Measurements from ENCODE around the gene ITIH5.

ITIH5 gene

GRCh38 chr10:7625836-7626235, 40.9 kb downstream of the ITIH5 start:
- DNase-seq = no peak

- no peak for DNase-seq
Observed at GRCh38 chr10:7625009-7625408, 41.8 kb downstream of the ITIH5 start.

- no peak for DNase-seq
Observed at GRCh38 chr10:7622969-7623368, 43.8 kb downstream of the ITIH5 start.

GRCh38 chr10:7618461-7618860, 48.3 kb downstream of the ITIH5 start:
- no peak for DNase-seq

GRCh38 chr10:7611909-7612308, 54.9 kb downstream of the ITIH5 start:
- DNase-seq = no peak

GRCh38 chr10:7610651-7611389, 55.9 kb downstream of the ITIH5 start:
- no peak for DNase-seq

- DNase-seq = no peak
Observed at GRCh38 chr10:7610026-7610425, 56.7 kb downstream of the ITIH5 start.

- no peak for DNase-seq
Observed at GRCh38 chr10:7609556-7609955, 57.2 kb downstream of the ITIH5 start.

GRCh38 chr10:7608001-7608400, 58.8 kb downstream of the ITIH5 start:
- peak; percentile 18 for DNase-seq

- DNase-seq = no peak
Observed at GRCh38 chr10:7606951-7607404, 59.8 kb downstream of the ITIH5 start.

- no peak for DNase-seq
Observed at GRCh38 chr10:7605565-7606295, 61.0 kb downstream of the ITIH5 start.

- no peak for DNase-seq
Observed at GRCh38 chr10:7601023-7601656, 65.6 kb downstream of the ITIH5 start.

GRCh38 chr10:7598771-7599170, 68.0 kb downstream of the ITIH5 start:
- DNase-seq = no peak

- DNase-seq = no peak
Observed at GRCh38 chr10:7596356-7596755, 70.4 kb downstream of the ITIH5 start.

GRCh38 chr10:7593905-7594304, 72.9 kb downstream of the ITIH5 start:
- no peak for DNase-seq

GRCh38 chr10:7593063-7593462, 73.7 kb downstream of the ITIH5 start:
- no peak for DNase-seq

- DNase-seq = no peak
Observed at GRCh38 chr10:7592627-7593026, 74.1 kb downstream of the ITIH5 start.

GRCh38 chr10:7590271-7590670, 76.5 kb downstream of the ITIH5 start:
- no peak for DNase-seq

- DNase-seq = no peak
Observed at GRCh38 chr10:7589748-7590147, 77.0 kb downstream of the ITIH5 start.

- no peak for DNase-seq
Observed at GRCh38 chr10:7587865-7588188, 78.9 kb downstream of the ITIH5 start.

- no peak for DNase-seq
Observed at GRCh38 chr10:7587168-7587864, 79.5 kb downstream of the ITIH5 start.

- no peak for DNase-seq
Observed at GRCh38 chr10:7585228-7585627, 81.5 kb downstream of the ITIH5 start.

- no peak for DNase-seq
Observed at GRCh38 chr10:7583626-7584025, 83.1 kb downstream of the ITIH5 start.

GRCh38 chr10:7580520-7580919, 86.2 kb downstream of the ITIH5 start:
- DNase-seq = no peak
